Colon (tissue), 2 donors: ENCODE measurements around the gene PECR.

Experiments
- FAIRE-seq: peaks from 2 replicates; lab custom pipeline; 2012; peaks lifted over from hg19 to GRCh38; lab: Jason Lieb, UNC
- donor health status: control.
- donor health status: control.

Gene PECR

DNA sequence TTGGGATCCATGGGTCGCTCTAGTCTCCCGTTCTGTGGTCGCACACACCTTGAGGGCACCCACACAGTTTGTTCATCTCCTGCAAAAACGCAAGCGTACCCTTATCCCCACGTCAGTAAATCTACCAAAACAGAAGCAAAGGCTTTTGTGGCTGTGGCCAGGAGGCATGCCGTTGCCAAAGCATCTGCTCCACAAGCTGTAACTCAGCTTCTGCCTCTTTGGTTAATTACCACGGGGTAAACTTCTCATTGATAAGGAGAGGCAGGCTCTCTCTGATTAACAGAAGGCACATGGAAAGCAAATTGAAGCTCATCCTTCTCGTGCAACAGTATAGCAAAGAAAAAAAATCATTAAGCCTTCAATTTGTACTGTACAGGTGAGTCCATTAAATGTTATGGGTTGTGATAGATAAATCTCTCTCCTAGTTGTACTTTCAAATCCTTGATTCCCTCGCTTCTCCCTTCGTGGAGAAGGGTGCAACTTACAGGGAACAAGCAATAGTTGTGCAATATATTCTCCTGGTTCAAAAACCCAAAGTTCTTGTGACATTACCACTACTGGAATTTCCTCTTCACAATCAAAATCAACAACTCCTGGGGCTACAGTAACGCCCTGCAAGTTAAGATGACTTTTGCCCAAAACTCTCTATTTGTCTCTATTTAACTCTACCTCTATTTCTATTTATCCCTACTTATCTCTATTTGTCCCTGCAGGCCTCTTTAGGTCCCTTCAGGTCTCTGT lies 10.3 kb downstream of the PECR start:
- FAIRE-seq = no peak

DNA sequence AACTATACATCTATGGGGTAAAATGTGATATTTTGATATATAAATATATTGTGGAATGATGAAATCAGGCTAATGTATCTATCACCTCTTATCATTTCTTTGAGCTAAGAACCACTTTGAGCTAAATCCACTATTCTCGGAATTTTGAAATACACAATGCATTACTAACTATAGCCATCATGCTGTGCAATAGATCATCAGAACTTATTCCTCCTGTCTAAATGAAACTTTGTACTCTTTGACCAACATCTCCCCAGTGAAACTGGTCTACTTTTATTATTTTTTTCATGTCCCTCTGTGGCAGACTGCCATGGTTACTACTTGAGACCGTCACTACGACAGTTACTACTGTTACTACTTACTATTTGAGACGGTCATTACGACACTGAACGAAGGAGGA lies 11.4 kb downstream of the PECR start:
- no peak for FAIRE-seq

DNA sequence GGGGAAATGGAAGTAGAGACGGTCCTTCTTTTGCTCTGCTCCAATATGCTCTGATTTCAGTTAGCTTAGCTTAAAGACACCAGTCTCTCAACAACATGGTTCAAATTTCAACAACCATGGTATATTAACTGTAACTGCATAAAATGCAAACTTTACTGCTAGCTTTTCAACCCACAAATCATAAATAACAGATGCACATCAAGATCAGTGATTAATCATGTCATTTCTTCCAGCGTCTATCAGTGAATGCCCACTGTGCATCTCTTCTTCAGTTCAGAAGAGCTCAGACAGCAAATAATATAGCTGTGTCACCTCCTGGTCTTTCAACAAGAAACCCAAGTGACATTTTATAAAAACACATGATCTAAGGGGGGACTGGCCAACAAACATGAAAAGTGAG lies 12.6 kb downstream of the PECR start:
- FAIRE-seq = no peak

DNA sequence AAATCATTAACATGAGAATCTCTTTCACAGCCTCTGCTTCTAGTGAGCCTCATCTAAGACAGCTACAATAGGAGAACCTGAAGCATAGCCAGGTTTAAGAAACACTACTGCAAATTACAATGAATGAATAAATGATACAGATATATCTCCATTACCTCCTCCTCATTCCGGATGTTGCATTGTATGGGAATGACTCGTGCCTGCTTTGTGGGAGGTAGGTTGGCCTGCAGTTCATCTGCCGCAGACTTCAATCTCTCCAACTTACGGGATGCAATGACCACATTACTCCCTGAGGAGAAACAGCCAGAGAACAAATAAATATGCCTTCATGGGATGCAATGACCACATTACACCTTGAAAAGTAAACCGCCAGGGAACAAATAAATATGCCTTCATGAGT lies 15.4 kb downstream of the PECR start:
- FAIRE-seq = no peak

DNA sequence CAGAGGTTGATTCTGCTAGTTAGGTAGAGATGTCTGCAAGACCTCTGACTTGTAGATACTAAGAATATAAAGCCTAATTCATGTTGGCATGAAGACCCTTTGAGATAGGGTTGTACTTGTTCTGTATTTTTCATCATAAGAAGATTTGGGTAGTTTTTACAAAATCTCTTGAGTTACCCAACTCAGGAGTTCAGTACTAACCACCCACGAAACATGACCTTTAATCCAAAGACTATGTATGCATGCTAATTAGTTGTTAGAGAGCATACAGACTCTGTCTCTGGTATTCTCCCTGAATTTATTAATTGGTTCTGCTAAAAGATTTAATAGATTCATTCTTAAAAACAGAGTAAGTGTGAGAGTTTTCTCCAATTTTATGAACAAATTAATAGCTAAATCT lies 16.9 kb downstream of the PECR start:
- FAIRE-seq = no peak

DNA sequence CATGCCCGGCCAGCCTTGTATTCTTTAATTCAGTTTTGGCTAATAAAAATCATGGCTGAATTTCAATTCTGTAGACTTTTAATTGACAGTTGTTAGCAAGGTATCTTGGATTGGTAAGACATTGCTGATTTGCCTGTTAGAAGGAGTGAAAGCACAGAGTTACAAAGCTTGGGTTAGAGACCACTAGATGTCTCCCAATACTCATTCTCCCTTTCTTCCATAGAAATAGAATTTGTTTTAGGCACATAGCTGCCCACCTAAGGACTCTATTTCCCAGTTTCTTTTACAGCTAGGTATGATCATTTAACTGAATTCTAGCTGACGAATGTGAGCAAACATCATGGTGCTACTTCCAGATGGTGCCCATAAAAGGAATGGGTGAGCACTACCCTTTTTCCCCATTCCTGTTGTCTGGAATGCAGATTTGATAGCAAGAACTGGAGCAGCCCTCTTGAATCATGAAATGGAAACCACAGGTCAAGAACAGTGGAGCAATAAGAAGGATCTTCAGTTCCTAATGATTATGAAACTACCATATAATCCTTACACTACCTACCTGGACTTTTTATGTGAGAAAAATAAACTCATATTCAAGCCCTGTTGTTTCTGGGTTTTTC lies 17.5 kb downstream of the PECR start:
- FAIRE-seq = no peak

DNA sequence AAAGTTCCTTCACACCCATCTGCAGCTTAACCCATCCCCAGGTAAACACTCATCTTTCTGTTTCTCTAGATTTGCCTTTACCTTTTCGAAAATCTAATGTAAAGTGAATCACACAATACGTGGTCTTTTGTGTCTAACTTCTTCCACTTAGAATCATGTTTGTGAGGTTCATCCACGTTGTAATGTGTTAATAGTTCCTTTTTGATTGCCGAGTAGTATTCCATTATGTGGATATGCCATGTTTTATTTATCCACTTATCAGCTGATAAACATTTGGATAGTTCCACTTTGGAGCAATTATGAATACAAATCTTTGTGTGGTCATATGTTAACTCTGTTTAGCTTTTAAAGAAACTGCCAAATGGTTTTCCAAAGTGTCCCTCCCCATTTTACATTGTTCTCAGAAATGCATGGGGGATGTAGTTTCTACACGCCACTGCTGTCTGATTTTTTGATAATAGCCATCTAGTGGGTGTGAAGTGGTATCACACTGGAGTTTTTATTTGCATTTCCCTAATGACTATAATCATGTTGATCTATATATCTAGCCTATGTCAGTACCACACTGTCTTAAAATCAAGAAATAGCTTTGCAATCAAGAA lies 22.3 kb downstream of the PECR start:
- FAIRE-seq = no peak

DNA sequence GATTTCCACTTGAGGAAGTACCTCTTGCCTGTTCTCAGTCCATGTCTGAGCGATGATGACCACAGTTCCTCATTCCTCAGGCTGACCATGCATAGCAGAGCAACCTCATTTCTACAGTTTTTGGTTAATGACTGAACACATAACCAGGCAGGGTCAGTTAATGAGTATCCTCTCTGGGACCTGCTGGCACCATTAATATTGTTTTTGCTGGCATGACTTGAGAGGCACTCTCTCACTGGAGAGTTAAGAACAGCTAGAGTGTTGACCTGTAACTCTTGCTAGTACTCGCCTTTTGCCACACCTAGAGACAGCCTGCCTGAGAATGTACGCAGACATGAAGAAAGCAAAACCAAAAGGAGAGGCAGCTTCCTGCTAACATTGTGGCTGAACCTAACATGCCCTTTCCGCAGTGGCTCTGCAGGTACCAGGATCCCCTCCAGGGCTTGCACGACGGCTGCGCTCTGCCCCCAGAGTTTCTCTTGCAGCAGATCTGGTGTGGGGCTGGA lies 23.9 kb downstream of the PECR start:
- no peak for FAIRE-seq

DNA sequence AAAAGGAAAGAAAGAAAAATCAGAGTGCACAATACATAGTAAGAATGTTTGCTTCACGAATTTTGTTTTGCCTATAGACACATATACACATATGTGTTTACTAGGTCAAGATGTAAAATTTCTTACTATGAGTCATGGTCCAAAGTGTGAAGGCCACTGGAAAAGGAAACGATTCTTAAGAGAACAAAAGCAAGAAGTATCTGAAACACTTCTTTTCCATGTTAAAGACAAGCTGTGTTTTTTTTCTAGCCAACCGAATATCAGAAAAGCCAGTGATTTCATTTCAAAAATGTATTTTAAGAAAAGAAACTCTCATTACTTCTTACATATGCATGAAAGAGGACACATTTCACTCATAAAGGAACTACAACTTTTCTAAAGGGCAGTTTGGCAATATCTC lies 24.9 kb downstream of the PECR start:
- FAIRE-seq = peak; percentile 71

DNA sequence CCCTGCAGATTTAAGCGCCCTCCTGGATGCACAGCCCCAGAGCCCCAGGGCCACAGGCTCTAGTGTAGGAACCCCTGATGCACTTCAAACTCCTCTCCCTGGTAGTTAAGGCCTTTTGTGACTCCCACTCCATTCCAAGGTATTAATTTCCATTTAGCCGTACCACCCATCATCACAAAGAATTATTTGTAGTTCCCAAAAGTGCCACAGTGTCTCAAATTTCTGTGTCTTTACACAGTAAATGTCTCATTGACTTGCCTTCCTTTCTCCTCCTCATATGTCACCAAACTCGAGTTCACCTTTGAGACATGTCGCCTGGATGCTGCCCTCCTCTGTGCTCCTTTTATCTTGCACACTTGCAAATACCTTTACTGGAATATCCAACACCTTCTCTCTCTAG lies 25.9 kb downstream of the PECR start:
- FAIRE-seq = no peak

DNA sequence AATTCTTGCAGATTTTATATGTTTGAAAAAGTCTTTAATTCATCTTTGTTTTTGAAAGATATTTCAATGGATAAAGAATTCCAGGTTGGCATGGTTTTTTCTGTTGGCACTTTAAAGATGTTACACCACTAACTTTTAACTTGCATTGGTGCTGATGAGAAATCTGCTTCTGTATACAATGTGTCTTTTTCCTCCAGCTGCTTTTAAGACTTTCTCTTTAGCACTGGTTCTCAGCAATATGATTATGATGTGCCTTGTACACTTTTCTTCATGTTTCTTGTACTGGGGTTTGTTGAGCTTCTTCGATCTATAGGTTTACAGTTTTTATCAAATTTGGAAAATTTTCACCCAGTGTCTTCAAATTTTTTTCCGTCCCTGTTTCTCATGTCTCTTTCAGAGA lies 29.2 kb downstream of the PECR start:
- no peak for FAIRE-seq

DNA sequence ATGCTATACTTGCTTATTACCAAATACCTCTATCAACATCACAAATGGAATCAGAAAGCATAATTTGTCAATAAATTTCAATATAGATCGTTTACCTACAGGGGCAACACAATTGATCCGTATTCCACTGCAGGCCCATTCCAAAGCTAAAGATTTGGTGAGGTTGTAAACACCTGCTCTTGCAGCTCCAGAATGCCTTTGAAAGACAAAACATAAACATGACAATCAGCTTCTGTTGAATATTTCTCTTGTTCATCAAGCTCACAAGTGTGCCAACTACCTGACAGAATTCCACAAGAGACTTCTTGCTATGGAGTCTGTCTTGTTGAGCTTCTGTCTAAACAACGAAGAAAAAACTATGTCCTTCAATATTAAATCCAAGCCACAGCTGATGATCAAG lies 30.3 kb downstream of the PECR start:
- no peak for FAIRE-seq

DNA sequence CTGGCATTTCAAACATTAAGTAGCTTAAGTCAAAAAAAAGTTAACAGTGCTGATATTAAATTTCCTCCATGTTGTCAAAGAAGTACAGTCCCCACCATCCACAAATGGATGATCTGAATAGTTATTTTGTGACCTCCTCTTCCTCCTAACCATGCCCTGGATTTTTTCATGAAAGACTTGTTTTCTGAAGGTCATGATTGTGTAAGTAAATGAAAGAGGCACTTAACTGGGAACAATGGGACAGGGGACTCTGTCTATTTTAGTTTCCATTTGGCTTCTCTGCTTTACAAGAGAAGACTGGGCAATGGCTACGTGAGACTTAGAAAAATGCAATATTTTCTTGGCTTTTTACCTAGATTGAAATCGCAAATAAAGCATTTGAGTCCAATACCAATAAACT lies 32.2 kb downstream of the PECR start:
- no peak for FAIRE-seq

DNA sequence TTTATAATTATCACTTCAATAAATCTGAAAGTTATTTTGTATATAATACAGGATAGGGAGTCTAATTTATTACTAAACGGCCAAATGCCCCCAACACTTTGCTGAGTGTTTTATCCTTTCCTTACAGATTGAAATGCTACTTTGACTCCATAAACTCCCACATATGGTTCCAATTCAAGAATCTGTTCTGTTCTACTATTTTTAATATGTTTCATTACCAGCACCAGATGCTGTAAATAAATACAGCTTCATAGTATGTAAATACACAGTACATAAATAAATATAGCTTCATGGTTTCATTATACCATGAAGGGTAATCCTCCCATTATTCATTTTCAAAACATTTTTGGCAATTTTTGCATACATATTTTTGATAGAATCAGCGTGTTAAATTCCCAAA lies 34.2 kb downstream of the PECR start:
- FAIRE-seq = no peak

DNA sequence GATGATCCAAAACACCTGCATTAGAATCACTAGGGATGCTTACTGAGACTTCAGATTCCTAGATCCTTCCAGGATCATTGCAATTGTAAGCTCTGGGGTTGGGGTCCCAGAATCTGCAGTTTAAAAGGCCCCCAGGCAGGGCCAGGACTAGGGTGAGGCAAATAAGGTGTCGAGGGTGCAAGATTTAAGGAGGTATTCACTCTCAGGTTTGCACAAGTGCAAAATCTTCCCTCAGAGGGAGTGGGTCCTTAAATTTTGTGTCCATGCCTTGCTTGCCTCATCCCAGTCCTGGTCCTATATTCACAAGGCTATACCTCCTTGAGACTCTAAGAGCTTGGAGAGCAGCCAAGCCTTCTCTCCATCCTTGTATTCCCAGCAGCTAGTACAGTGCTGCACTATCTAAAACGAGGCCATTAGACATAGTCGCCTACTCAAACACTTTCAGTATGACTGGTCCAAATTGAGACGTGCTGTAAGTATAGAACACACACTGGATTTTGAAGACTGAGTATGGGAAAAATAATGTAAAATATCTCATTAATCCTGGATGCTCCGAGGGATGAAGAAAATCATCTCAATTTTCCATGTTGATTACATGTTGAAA lies 36.6 kb downstream of the PECR start:
- FAIRE-seq = no peak

DNA sequence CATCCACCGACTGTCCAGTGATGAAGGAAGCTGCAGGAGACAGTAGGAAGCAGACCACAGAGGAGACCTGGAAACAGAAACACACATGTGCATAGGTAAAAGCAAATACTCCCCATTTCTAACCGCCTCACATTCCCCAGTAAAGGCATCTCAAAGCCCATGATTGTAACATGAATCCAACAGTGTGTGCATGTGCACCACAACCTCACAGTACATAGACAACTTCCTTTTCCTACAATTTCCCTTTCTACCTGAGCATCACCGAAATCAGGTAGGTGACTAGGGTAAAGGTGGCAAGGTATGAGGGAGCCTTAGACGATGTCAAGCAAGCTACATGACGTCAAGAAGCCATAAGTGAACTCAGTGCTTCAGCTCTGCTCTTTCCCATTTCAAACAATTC lies 37.7 kb downstream of the PECR start:
- no peak for FAIRE-seq

DNA sequence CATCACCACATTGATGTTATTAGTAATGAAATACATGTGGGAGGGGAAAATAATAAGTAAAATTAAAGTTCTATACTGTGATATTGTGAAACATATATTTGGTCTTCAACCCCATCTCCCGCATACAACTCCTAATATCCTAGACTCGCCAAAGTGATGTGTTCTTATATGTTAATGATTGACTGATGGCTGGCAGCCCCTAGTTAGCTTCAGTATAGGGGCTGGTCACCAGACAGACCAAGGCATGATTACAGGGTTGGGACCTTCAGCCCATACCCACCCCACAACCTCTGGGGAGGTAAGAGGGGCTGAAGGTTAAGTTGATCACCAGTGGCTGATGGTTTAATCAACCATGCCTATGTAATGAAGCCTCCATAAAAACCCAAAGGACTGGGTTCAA lies 40.2 kb downstream of the PECR start:
- FAIRE-seq = no peak

DNA sequence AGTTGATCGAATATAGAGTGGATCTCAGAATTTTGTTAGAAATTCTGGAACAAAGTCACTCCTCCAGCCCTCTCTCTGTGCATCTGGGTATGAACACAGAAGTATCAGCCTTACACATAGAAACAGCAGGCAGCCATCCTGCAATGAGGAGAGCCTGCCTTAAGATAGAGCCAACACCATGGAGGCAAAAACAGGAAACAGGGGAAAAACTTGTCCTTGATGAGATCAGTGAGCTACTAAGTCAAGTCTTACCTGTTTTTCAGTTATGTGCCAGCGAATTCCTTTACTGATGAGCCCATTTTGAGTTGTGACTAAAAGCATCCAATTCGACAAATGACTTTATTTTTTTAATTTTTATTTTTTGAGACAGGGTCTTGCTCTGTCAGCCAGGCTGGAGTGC lies 41.7 kb downstream of the PECR start:
- no peak for FAIRE-seq

DNA sequence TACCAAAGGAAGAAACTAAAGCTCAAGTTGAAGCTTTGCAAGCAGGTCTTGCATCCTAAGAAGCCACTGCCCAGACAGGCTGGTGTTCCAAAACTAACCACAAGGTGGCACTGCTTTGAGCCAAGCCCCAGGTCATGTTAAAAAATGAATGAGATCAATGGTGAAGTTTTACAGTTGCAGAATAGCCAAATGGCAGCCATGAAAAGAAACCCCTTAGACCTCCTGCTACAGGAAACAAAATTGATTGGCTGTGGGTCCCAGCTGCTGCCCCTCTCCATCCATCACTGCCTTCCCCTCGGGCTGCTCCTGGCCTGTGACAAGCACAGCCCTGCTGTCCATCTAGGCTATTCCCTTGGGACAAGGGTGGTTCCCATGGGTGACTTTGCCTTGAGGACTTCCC lies 47.5 kb downstream of the PECR start:
- no peak for FAIRE-seq

DNA sequence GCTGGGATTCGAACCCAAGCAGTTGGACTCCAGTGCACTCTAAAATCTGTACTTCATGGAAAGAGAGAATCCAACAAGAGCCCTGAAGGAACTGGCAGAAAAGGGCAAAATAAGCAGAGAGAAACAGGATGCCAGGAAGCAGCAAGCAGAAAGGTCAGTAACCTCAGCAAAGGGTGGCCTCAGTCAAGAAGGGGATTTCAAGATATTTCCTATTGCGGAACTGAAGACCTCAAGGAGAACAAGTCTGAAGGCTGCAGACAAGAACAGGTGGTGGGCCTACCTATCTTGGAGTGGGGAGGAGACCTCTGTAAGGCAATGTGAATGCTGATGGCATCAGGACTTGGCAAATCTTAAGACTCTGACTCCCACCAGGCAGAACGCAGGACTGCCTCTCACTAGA lies 48.2 kb downstream of the PECR start:
- no peak for FAIRE-seq

DNA sequence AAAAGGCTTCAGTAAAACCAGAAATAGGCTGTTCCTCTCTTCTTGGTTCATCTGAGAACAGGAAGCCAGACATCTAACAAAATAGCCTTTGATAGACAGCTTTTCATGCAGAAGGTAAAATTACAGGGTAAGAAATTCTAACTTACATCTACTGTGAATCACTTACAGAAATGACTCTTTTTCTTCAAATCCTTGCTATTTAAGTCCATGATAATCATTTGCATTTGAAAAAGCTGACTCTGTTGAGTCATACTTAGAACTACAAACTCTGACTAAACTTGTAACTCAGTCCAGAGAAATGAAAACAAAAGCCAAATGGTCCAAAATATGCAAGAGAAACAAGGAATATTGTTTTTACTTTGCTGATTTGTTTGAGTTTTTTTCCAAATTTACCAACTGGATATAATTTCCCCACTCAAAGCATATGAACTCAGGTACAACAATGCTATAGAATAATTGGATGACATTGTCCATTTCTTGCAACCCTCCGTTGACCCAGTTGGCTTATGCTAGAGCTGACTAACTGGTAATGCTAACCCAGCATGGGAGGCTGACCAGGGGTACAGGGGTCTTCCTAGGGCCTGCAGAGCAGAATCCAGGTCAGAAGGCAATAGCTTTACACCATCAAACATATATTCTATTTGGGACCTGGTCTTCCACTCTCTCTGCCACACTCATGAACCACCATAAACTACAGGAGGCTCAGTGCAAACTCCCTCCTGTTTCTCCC lies 49.5 kb downstream of the PECR start:
- no peak for FAIRE-seq

DNA sequence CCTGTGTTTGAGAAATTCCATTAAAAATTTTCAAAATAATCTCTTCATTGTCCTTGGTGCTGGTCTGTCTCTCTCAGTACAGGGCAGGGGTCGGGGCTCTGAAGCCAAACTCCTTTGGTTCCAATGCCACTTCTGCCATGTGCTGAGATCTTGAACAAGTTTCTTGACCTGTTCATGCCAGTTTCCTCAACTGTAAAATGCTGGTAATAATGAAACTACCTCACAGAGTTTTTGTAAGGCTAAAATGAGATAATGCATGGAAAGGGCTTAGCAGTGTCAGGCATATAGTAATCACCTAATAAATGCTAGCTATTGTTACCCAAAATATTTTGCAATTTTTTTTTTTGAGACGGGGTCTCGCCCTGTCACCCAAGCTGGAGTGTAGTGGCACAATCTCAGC lies 51.4 kb downstream of the PECR start:
- no peak for FAIRE-seq
